HG03159 (cell line): ENCODE data around the gene AGR2.
"Not testable (repeated sequence)": the region's sequence is repeated elsewhere in the genome, so short reads cannot be mapped to it uniquely, and the experiment has no call there.

ENCODE experiments used
- ATAC-seq: cut with Tn5 transposase; IDR thresholded peaks from one replicate; pipeline ENCODE4 v1.9.1; 2021; ENCODE audit warnings: mild to moderate bottlenecking, moderate library complexity; ENCODE audit not compliant: unreplicated experiment

The AGR2 gene

DNA sequence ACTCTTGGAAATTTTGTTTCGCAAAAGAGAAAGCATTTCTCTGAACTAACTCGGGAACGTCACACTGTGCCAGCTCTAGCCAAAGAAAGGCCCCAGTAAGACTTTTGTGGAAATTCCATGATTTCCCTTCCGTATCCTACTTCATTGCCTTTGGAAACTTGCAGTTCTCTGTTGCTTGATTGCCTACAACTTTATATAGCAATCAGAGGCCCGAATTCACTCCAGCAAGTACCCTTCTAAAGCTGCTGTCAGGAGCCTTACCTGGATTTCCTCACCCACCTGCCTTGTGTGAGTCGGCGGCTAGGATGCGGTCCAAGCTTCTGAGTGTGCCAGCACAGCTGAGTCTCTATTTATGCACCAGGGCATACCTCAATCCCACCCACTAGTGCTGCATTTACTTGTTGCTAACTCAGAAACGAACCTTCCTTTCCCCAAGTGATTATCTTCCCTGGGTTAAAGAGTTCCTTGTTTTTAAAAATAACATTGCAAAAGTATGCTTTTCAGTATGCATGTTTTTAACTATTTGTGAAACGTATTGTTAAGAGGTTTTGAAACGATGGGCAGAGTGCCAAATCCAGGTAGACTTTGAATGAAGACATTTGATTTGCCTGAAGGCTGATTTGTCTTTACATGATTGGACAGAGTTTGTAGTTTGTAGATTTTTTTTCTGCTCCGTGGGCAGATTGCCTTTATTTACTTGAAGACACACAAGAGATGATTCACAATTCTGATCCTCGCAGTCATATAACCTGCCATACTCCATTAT, at the start of gene AGR2:
Gene AGR2, minus strand, starts transcription at position 326 of the 766 bp plus-strand sequence. CDS start 3,203 bp downstream, outside the sequence.
- no peak for ATAC-seq

DNA sequence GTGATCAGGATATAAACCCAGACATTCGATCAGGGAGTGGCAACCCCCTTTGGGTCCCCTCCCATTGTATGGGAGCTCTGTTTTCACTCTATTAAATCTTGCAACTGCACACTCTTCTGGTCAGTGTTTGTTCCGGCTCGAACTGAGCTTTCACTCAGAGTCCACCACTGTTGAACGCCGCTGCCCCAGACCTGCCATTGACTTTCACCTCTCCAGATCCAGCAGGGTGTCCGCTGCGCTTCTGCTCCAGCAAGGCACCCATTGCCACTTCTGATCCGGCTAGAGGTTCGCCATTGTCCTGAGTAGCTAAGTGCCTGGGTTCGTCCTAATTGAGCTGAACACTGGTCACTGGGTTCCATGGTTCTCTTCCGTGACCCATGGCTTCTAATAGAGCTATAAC, 48.4 kb upstream of the AGR2 start:
- not testable (repeated sequence) for ATAC-seq

DNA sequence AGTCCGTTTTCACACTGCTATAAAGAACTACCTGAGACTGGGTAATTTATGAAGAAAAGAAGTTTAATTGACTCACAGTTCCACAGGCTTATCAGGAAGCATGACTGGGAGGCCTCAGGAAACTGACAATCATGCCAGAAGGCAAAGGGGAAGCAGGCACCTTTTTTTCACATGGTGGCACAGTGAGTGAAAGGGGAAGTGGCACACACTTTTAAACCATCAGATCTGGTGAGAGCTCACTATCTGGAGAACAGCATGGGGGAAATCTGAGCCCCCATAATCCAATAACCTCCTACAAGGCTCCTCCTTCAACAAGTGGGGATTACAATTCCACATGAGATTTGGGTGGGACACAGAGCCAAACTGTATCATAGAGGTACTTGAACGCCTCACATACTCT, 47.0 kb upstream of the AGR2 start:
- ATAC-seq, result no peak

DNA sequence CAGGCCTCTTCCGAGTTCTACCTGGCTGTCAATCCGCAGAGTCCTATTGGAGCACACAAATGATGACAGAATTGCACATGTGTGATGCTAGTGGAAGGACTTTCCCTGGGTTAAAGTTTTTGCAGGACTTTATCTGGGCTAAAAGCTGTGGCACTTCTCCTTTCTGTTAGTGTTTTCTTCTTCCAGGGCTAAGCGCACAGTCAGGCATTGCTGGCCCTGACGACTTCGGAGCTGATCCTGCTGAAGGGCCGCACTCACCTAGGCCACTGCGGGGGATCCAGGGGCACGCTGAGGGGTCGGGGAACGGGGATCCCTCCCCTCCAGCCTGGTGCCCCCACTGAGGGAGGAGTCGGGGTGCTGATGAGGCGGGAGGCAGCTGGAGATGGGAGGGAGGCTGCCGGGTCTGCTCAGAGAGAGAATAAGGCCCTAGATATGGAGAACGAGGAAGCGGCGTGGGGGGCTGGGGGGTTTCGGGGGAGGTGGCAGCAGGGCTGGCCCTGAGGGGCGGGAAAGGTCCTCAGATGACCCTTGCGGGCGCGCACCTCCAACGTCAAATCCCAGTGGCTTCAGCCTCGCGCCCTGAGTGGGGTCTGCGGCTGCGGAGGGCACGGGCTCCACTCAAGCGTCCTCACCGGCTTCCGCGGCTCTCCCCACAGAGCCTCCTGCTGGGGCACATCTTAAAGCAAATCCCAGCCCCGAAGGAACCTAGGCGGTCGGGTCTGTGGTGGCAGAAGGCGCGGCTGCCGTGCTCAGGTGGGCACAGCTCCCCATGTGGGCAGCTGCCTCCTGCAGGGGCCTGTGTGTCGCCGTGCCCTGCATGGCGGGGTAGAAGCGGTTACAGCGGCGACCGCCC, 46.0 kb upstream of the AGR2 start:
- no peak for ATAC-seq

DNA sequence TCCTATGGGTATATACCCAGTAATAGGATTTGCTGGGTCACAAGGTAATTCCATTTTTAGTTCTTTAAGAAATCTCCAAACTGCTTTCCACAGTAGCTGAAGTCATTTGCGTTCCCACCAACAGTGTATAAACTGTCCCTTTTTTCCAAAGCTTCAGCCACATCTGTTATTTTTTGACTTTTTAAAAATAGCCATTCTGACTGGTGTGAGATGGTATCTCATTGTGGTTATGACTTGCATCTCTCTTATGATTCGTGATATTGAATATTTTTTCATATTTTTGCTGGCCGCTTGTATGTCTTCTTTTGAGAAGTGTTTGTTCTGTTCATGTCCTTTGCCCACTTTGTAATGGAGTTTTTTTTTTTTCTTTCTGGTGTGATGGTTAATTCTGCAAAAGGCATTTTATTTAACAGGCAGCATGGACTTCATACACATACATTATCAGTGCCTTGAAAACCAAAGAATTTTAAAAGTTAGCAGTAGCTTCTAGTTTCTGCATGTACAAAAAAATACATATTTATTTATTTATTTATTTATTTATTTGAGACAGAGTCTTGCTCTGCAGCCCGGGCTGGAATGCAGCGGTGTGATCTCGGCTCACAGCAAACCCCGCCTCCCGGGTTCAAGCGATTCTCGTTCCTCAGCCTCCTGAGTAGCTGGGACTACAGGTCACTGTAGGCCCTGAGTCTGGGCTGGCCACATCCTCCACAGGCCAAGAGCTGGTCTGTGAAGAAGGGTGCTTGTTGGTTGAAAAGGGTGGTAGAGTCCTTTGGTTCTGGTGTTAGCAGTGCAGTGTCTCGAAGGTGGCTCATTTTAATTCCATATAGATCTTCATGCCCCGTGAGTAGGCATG, 44.7 kb upstream of the AGR2 start:
- no peak for ATAC-seq

DNA sequence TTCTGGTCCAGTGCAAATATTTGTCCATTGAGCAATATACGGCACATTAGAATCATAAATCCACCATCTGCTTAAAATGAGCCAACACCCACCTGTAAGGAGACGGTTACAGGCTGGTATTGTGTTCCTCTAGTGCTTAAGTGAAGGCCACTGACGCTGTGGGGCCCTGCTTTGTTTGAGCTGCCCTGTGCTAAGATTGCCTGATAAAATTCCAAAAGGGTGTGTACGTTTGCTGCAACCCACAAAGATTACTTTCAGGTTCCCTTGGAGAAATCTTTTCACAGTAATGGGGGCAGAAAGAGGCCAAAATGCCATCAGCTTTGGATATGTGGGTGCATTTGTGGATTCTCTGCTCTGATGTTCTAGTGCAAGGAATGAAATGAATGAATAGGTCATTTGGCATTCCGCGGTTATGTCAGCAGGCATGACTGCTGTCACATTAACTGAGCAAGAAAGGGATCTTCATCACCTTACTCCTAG, 42.6 kb upstream of the AGR2 start:
- no peak for ATAC-seq

DNA sequence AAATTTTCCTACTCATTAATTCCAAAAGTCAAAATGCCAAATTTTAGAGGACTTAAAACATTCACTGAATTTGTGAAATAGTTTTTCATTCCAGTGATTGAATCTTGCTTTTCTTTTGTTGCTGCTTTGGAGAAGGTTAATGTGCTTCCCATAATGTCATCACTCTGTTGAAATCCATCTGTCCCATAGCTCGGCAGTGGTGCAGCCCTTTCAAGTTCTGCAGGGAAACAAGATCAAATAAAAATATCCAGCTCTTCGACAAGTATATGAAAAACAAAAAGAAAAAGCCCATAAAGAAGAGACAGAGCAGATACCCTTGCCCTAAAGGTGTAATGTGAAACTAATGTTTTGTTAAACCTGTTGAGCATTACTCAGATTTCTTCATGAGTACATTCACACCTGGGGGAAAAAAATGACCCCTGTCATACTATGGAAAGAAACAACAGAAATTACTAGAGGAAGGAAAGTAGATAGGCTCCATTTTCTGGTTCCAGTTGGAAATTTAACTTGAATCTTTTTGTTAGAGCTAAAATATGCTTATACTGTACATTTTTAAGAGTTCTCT, 41.9 kb upstream of the AGR2 start:
- ATAC-seq, result no peak

DNA sequence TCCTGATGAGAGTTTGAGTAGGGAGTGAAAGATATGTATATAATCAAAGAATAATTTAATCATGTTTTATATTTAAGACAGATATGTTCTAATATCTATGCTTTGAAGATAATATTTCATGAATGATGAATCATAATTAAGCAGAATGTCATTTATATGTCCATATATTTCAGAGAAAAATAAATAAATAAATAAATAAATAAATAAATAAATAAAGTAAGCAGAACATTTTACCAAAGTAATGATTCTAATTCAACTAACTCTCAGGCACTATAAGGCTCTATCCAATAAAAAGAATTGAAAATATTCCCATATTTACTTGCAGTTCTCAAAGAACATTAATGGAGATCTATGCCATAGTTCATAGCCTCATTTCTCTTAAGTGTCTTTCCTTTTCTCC, 40.9 kb upstream of the AGR2 start:
- ATAC-seq, result no peak

DNA sequence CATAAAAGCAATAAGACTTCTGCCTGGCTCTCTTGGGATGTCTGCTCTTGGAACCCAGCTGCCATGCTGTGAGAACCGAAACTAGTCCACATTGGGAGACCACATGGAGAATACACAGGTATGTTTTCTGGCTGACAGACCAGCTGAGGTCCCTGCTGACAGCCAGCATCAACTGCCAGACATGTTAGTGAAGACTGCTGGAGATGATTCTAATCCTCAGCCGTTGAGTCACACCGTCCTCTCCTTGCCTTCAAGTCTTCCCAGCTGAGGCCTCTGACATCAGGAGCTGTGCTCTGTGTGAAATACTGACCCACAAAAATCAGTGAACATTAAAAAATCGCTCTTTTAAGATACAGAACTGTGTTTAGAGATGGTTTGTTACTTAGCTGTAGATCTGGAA, 36.9 kb upstream of the AGR2 start:
- no peak for ATAC-seq

DNA sequence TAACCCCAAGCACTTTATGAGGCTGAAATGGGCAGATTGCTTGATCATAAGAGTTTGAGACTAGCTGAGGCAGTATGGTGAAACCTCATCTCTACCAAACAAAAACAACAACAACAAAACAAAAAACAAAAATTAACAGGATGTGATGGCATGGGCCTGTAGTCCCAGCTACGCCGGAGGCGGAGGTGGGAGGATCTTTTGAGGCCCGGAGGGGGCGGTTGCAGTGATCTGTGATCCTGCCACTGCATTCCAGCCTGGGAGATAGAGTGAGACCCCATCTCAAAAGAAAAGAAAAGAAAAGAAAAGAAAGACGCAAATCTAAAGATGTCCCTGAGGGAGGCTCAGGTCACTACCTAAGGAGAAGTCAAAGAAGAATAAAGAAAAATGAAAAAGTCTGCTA, 35.3 kb upstream of the AGR2 start:
- ATAC-seq, result no peak

DNA sequence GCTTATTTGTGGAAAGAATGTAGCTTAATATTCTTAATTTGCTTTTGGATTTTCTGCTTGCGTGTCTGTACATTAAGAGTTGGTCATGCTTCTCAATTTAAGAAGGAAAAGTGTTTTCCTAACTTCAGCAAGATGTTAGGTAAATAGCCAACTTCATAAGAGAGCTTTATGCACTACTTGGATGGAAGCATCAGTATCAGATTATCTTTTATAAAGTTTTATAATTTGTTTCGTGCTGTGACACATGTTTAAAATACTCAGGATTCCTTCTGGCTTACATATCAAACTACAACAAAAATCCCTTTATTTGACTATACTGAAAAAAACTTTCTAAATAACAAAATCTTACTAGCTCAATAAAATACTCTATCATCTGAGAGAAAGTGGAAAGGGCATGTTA, 34.8 kb upstream of the AGR2 start:
- no peak for ATAC-seq

DNA sequence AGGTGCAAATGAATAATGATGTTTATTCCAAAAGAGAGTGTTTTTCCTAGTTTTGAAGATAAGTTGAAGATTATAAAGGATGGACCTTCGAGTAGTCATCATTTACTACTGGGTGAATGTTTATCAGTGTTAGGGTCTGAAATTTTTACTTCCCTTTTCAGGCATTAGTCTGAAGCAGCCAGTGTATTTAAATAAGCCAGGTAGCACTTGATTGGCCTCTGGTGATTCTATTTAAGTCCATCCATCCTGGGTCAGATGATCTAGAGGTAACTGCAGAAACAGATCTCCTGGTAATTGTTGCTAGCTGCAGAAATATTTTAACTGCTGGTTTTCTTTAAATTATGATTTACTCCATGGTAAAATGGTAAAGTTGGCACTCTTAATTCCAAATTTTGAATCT, 34.1 kb upstream of the AGR2 start:
- no peak for ATAC-seq

DNA sequence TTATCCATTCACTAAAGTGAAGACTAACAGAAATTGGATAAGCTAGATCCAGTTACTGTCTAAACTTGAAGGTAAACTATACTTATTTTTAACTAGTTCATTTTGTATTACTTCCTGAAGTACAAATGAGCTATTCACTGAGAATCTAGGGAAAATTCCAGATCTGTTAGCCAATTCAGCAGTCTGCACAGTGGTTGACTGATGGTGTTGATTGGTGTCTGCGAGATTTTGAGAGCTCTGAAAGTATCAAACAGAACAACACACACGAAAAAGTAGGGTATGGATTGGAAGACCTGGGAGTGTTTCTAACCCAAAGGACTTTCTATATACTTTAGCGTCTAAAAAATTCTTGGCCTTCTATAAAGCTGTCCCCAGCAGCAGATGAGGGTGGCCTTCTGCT, 33.6 kb upstream of the AGR2 start:
- no peak for ATAC-seq

DNA sequence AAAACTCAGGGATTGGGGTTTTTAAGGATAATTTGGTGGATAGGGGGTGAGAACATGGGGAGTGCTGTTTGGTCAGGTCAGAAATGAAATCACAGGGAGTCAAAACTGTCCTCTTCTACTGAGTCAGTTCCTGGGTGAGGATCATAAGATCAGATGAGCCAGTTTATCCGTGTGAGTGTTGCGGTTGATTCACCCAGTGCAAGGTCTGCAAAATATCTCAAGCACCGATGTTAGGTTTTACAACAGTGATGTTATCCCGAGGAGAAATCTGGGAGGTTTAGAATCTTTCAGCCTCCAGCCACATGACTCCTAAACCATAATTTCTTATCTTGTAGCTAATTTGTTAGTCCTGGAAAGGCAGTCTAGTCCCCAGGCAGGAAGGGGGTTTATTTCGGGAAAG, 31.7 kb upstream of the AGR2 start:
- ATAC-seq, result no peak

DNA sequence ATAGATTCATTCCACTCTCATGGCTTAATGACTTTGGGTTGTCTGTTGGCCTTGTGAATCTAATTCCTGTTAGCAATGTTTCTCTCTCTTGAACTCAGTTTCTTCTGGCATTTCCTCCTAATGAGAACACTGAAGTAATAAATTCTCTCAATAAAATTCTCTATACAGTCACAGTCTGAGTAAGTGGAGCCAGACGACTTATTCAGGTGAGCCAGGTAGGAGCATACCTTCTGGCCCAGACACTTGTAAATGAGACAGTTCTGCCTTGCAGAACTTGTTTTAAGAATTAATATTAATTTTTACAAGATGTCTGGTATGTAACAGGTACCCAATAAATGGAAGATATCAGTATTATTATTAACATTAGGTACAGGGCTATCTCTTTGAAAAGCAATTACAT, 28.6 kb upstream of the AGR2 start:
- ATAC-seq, result no peak

DNA sequence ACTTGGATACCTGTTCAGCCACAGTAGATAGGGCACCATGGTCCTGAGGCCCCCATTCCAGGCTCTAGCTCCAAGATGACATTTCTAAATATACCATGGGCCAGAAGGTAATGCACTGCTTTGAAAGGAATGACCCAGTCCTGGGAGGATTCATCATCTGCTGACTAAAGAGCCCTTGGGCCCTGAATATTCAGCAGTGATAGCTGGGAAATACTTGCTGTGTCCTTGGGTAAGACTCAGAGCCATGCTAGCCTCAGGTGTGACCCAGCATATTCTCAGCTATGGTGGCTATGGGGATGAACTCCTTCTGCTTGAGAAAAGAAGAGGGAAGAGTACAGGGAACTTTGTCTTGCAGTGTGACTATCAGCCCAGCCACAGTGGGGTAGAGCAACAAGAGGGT, 21.3 kb upstream of the AGR2 start:
- no peak for ATAC-seq

DNA sequence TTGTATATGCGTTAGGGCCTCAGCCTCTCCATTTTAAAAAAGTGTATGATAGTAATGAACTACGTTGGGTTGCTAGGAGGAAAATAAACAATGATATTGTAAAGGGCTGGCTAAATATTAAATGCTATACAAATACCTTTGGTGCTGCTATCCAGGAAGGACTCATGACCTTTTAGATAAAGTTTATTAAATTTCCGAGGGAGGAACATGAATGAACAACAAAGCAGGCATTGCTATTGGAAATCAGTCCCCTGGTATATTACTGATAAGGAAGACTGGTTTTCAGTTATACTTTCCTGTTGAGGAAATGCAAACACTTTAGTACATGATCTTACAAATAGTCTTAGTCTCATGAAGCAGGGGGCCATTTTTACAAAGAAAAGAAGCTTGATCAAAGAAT, 17.2 kb upstream of the AGR2 start:
- ATAC-seq, result no peak

DNA sequence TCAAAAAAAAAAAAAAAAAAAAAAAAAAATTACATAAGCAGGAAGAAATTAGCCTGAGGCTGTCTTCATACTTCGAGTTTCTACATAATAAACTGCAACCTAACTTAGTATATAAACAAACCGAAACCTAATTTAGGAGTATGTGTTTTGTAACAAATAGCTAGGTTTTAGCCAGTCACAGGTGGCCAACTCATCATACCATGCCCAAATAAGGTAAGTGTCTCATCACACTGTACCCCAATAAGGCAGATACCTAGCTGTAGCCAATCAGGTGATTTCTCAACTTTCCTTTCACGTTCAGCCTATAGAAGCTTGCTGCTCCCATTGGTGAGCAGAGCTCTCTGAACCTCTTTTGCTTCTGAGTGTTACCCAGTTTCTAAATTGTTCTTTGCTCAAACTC, 13.9 kb upstream of the AGR2 start:
- no peak for ATAC-seq

DNA sequence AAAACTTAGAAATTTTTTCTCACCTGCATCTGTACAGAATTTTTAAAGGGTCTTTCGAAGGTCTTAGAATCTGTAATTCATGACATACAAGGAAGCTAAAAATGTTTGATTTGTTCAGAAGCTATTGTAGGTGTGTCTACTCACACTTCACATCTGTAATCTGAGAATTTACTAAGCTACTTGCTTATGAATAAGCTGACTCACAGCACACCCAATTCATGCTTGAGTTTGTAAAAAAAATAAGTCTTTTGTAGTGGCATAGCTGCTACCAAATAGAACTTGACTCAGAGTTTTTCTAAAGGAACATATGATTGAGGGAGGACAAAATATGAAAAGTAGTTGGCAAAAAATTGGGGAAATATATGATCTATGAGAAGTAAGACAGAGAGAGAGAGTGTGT, 12.7 kb upstream of the AGR2 start:
- ATAC-seq, result no peak

DNA sequence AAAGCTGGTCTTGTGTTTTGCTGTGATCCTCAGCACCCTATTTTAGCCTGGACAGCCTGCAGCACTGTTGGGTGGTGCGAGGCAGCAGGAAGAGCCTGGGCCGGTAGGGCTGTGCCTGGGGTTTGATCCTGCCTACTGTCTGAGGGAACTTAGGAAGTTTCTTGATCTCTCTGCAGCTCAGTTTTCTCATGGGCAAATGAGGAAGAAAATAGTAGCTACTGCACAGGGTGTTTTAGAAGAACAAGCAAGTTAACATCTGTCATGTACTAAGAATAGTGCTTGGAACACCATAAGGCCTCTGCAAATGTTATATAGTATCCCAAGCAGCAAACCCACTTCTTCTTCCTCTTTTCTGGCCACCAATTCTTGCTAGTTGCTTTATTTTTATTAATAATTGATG, 12.0 kb upstream of the AGR2 start:
- no peak for ATAC-seq

DNA sequence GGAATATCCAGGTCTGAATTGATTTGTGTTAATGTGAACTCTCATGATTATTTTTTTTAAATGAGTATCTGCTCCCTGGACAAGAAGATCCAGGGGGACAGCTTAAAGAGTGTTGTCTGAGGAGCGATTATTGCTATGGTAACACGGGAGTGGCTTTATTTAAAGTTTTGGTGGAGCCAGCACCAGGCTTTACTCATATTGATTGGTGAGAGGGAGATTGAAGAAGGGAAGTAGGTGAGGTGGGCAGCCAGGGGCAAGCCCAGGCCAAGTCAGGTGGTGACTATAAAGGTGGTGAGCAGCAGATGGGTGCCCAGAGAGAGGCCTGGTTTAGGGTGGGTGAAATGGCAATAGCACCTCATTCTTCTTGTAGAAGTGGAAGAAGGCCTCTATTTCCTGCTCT, 10.2 kb upstream of the AGR2 start:
- no peak for ATAC-seq
